Measurements from ENCODE around the gene MTMR2. TPM values are rescaled to one million over a fixed set of nuclear protein-coding genes. Genes with fewer than 3 reads are reported as not detected.
"Not testable (repeated sequence)": the region's sequence is repeated elsewhere in the genome, so short reads cannot be mapped to it uniquely, and the experiment has no call there.

The MTMR2 gene
- total RNA-seq, 1 experiment from 2014 or later, result 29.1 TPM

GRCh38 chr11:95860024-95860423 is 63.9 kb downstream of the MTMR2 start:
- not testable (repeated sequence) for H3K4me2 ChIP-seq (ENCODE audit: low read length)

GRCh38 chr11:95854362-95854761 is 69.5 kb downstream of the MTMR2 start:
- POLR2A ChIA-PET; H3K4me1 ChIP-seq (ENCODE audit: control insufficient read depth in 1 of 2, insufficient read depth in 2 of 2, low read length in 2 of 2); H3K9me2 ChIP-seq (ENCODE audit: insufficient read depth); H3K9ac ChIP-seq (ENCODE audit: low read length); H3K36me3 ChIP-seq (ENCODE audit: control insufficient read depth in 1 of 2, insufficient read depth in 2 of 2, low read length in 2 of 2); H4K20me1 ChIP-seq (ENCODE audit: insufficient read depth); DNase-seq (ENCODE audit: low read depth, low spot score); intact Hi-C loops (cut with micrococcal nuclease); H3K4me3 ChIP-seq (replicated peaks in 1 of 2; ENCODE audit: low read depth in 1 of 2, low read length in 2 of 2); H3K27ac ChIP-seq (ENCODE audit: low read depth, low read length); H2AFZ ChIP-seq (ENCODE audit: low read depth, low read length, poor library complexity, severe bottlenecking); ATAC-seq; H3K9me3 ChIP-seq (ENCODE audit: control insufficient read depth in 1 of 2, insufficient read depth in 1 of 2, low read depth in 1 of 2, low read length in 2 of 2); H3K27me3 ChIP-seq (ENCODE audit: insufficient read depth, low read length); H3K4me2 ChIP-seq (ENCODE audit: low read length); BruUV-seq (replicated peaks); H3K79me2 ChIP-seq (ENCODE audit: insufficient read depth, low read length); RAD21 ChIA-PET (ENCODE audit: low non-redundant PET in 1 of 2, low total read pairs in 2 of 2, uncharacterized antibody in 2 of 2, unreplicated experiment in 2 of 2): not testable (repeated sequence)
- CTCF ChIA-PET, result interaction anchor here (1.7 kb wide), 1 partner anchor 18 kb away, joined by 5 read pairs; no protein-coding TSS in a partner anchor

More at GRCh38 chr11:95860024-95860423, 63.9 kb downstream of the MTMR2 start:
- H3K9me2 ChIP-seq (ENCODE audit: insufficient read depth); H3K27me3 ChIP-seq (ENCODE audit: insufficient read depth, low read length); H3K9ac ChIP-seq (ENCODE audit: low read length); BruUV-seq (replicated peaks); H3K4me1 ChIP-seq (ENCODE audit: control insufficient read depth in 1 of 2, insufficient read depth in 2 of 2, low read length in 2 of 2); H3K36me3 ChIP-seq (ENCODE audit: control insufficient read depth in 1 of 2, insufficient read depth in 2 of 2, low read length in 2 of 2); ATAC-seq; H3K79me2 ChIP-seq (ENCODE audit: insufficient read depth, low read length); H2AFZ ChIP-seq (ENCODE audit: low read depth, low read length, poor library complexity, severe bottlenecking); RAD21 ChIA-PET (ENCODE audit: low non-redundant PET in 1 of 2, low total read pairs in 2 of 2, uncharacterized antibody in 2 of 2, unreplicated experiment in 2 of 2); POLR2A ChIA-PET; H3K27ac ChIP-seq (ENCODE audit: low read depth, low read length); H3K4me3 ChIP-seq (replicated peaks in 1 of 2; ENCODE audit: low read depth in 1 of 2, low read length in 2 of 2); H3K9me3 ChIP-seq (ENCODE audit: control insufficient read depth in 1 of 2, insufficient read depth in 1 of 2, low read depth in 1 of 2, low read length in 2 of 2); H4K20me1 ChIP-seq (ENCODE audit: insufficient read depth); intact Hi-C loops (cut with micrococcal nuclease); DNase-seq (ENCODE audit: low read depth, low spot score): not testable (repeated sequence)
- CTCF ChIA-PET, result interaction anchor here (2.5 kb wide), 1 partner anchor 11 kb away, joined by 8 read pairs; no protein-coding TSS in a partner anchor

- H3K36me3 ChIP-seq (ENCODE audit: control insufficient read depth in 1 of 2, insufficient read depth in 2 of 2, low read length in 2 of 2), result no peaks in the 10 kb centered on the region
Observed at GRCh38 chr11:95853862-95854261, 70.0 kb downstream of the MTMR2 start.

More at GRCh38 chr11:95853862-95854261, 70.0 kb downstream of the MTMR2 start:
- DNase-seq (ENCODE audit: low read depth, low spot score) (no peak), ATAC-seq (no peak)
- RAD21 ChIA-PET (ENCODE audit: low non-redundant PET in 1 of 2, low total read pairs in 2 of 2, uncharacterized antibody in 2 of 2, unreplicated experiment in 2 of 2), result no interaction called here
- H3K9me2 ChIP-seq (ENCODE audit: insufficient read depth), result no peaks in the 10 kb centered on the region
- no peaks in the 10 kb centered on the region for H3K27me3 ChIP-seq (ENCODE audit: insufficient read depth, low read length)
- H3K27ac ChIP-seq (ENCODE audit: low read depth, low read length), result no peak overlapping the region
- no peaks in the 10 kb centered on the region for H4K20me1 ChIP-seq (ENCODE audit: insufficient read depth)
- no peaks in the 10 kb centered on the region for H3K4me1 ChIP-seq (ENCODE audit: control insufficient read depth in 1 of 2, insufficient read depth in 2 of 2, low read length in 2 of 2)
- no peak overlapping the region for H3K4me3 ChIP-seq (replicated peaks in 1 of 2; ENCODE audit: low read depth in 1 of 2, low read length in 2 of 2)
- no peak for TF ChIP-seq TCF7L2 (IDR thresholded peaks at IDR 0.05; ENCODE audit: borderline replicate concordance, extremely low read depth, insufficient read depth, insufficient read length)
- no peak for TF ChIP-seq FOSL1 (IDR thresholded peaks at IDR 0.05; ENCODE audit: low read depth)
- TF ChIP-seq SRF (IDR thresholded peaks at IDR 0.05; ENCODE audit: low read depth), result no peak
- TF ChIP-seq ATF3 (IDR thresholded peaks at IDR 0.05), result no peak
- TF ChIP-seq EGR1 (IDR thresholded peaks at IDR 0.05; ENCODE audit: low read depth), result no peak
- TF ChIP-seq CTCF (IDR thresholded peaks at IDR 0.05 in 2 of 3, conservative IDR thresholded peaks at IDR 0.05 in 1 of 3; ENCODE audit: borderline replicate concordance in 1 of 3, insufficient read depth in 1 of 3, low read depth in 2 of 3, low read length in 2 of 3), result no peak
- TF ChIP-seq YY1 (IDR thresholded peaks at IDR 0.05; ENCODE audit: extremely low read depth, insufficient replicate concordance, low read depth, low read length), result no peak
- TF ChIP-seq MAX (IDR thresholded peaks at IDR 0.05), result no peak
- TF ChIP-seq POLR2A (IDR thresholded peaks at IDR 0.05; ENCODE audit: borderline replicate concordance, extremely low read depth, insufficient read depth, insufficient read length), result no peak
- TF ChIP-seq SP1 (IDR thresholded peaks at IDR 0.05; ENCODE audit: low read depth), result no peak
- no peak for TF ChIP-seq JUND (IDR thresholded peaks at IDR 0.05)
- no peak for TF ChIP-seq ELF1 (IDR thresholded peaks at IDR 0.05; ENCODE audit: borderline replicate concordance, low read depth)
- no peak for TF ChIP-seq CBX3 (IDR thresholded peaks at IDR 0.05; ENCODE audit: low read depth)
- TF ChIP-seq SIN3A (IDR thresholded peaks at IDR 0.05; ENCODE audit: low read depth), result no peak
- no peaks in the 10 kb centered on the region for H3K9me3 ChIP-seq (ENCODE audit: control insufficient read depth in 1 of 2, insufficient read depth in 1 of 2, low read depth in 1 of 2, low read length in 2 of 2)
- CTCF ChIA-PET, result interaction anchor here (1.7 kb wide), 1 partner anchor 18 kb away, joined by 5 read pairs; no protein-coding TSS in a partner anchor
- intact Hi-C loops (cut with micrococcal nuclease), result no loop called here
- POLR2A ChIA-PET, result no interaction called here
- no peak overlapping the region for H3K4me2 ChIP-seq (ENCODE audit: low read length)
- H3K9ac ChIP-seq (ENCODE audit: low read length), result no peak overlapping the region
- no peaks in the 10 kb centered on the region for H3K79me2 ChIP-seq (ENCODE audit: insufficient read depth, low read length)
- H2AFZ ChIP-seq (ENCODE audit: low read depth, low read length, poor library complexity, severe bottlenecking), result no peak overlapping the region
- BruUV-seq (replicated peaks), result no TSS peak
